ENCODE measurements around the gene PROS1. TPM values are rescaled to one million over a fixed set of nuclear protein-coding genes. Genes with fewer than 3 reads are reported as not detected.
"Not testable (repeated sequence)": the region's sequence is repeated elsewhere in the genome, so short reads cannot be mapped to it uniquely, and the experiment has no call there.

The PROS1 gene
- total RNA-seq, 4 donors from 2014 or later: 29.3 to 91.1 (median 42.1) TPM

DNA sequence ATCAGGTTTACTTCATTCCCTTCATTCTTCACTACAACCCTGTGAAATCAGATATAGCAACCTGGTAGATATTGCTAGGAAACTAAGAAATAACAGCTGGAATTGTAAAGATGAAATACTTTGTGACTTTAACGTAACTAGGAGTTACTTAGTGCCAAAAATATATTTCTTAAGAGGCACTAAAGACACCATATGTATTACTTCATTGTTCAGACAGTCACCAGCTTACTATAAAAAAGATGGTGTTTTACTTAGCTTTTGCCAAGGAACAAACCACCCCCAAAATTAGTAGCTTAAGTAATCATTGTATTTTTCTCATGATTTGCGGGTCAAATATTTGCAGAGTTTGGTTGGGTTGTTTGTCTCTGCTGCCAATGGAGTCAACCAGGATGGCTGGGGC, 62.5 kb downstream of the PROS1 start:
- peaks cover 0 to 7% (median 0%) of the 10 kb centered on the region in 3 donors for H3K9me3 ChIP-seq
- TF ChIP-seq, protein P1, sequence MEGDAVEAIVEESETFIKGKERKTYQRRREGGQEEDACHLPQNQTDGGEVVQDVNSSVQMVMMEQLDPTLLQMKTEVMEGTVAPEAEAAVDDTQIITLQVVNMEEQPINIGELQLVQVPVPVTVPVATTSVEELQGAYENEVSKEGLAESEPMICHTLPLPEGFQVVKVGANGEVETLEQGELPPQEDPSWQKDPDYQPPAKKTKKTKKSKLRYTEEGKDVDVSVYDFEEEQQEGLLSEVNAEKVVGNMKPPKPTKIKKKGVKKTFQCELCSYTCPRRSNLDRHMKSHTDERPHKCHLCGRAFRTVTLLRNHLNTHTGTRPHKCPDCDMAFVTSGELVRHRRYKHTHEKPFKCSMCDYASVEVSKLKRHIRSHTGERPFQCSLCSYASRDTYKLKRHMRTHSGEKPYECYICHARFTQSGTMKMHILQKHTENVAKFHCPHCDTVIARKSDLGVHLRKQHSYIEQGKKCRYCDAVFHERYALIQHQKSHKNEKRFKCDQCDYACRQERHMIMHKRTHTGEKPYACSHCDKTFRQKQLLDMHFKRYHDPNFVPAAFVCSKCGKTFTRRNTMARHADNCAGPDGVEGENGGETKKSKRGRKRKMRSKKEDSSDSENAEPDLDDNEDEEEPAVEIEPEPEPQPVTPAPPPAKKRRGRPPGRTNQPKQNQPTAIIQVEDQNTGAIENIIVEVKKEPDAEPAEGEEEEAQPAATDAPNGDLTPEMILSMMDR (IDR thresholded peaks at IDR 0.05): no peak
- no peak for TF ChIP-seq EP300 (IDR thresholded peaks at IDR 0.05)
- no peak for TF ChIP-seq POLR2A (IDR thresholded peaks at IDR 0.05)
- no peak for TF ChIP-seq POLR2AphosphoS5 (IDR thresholded peaks at IDR 0.05)
- no peak for ATAC-seq
- no peak overlapping the region for H3K4me3 ChIP-seq
- no peaks in the 10 kb centered on the region for H3K27me3 ChIP-seq
- H3K4me1 ChIP-seq: peaks cover 0 to 35% (median 6%) of the 10 kb centered on the region in 3 donors
- 43 to 91% methylated on average over 1 to 2 of the region's 2 CpGs for WGBS, 2 donors (ENCODE audit: low coverage in 1 of 2)
- no peaks in the 10 kb centered on the region for H3K36me3 ChIP-seq
- no peak overlapping the region for H3K27ac ChIP-seq

- Histone ChIP-seq H3K9me3 (peaks cover 0 to 7% (median 0%) of the 10 kb centered on the region in 3 donors), H3K27me3 (no peaks in the 10 kb centered on the region), H3K4me3 (no peak overlapping the region), H3K27ac (peak overlapping the region in 1 of 4 donors; percentile 48), H3K36me3 (peaks cover 0 to 4% of the 10 kb centered on the region in 2 donors), H3K4me1 (peaks cover 0 to 35% (median 6%) of the 10 kb centered on the region in 3 donors)
- TF ChIP-seq POLR2AphosphoS5 (IDR thresholded peaks at IDR 0.05): peak; percentile 91
- no peak for TF ChIP-seq EP300 (IDR thresholded peaks at IDR 0.05)
- TF ChIP-seq, protein P1 (IDR thresholded peaks at IDR 0.05): no peak
- no peak for TF ChIP-seq POLR2A (IDR thresholded peaks at IDR 0.05)
- peak; percentile 51 for ATAC-seq
Measured at GRCh38 chr3:93910097-93910496, 63.6 kb downstream of the PROS1 start.

- TF ChIP-seq, protein P1 (IDR thresholded peaks at IDR 0.05): no peak
- TF ChIP-seq POLR2AphosphoS5 (IDR thresholded peaks at IDR 0.05) (no peak), POLR2A (IDR thresholded peaks at IDR 0.05) (no peak), EP300 (IDR thresholded peaks at IDR 0.05) (no peak)
Measured at GRCh38 chr3:93907132-93907531, 66.6 kb downstream of the PROS1 start.

DNA sequence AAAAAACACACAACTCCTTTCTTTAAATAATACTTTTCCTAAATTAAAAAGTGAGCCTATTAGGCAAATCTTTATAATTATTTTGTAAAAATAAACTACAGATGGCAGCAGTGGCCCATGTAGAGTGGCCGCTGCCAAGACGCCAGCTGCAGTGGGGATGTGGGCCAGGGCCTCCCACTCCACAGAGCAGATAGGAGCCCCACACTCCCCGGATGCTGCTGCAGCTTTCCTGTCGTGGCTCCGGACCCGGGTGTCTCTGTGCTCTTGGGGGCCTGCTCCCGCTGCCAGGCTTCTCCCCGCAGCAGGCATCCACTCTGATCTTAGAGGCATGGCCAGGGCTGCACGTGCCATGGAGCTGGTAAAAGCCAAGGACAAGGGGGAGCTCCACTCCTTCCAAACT, 67.5 kb downstream of the PROS1 start:
- Histone ChIP-seq H3K9me3 (no peaks in the 10 kb centered on the region), H3K27ac (no peak overlapping the region), H3K27me3 (no peaks in the 10 kb centered on the region), H3K36me3 (peaks cover 0 to 14% of the 10 kb centered on the region in 2 donors), H3K4me1 (peaks cover 0 to 35% (median 6%) of the 10 kb centered on the region in 3 donors), H3K4me3 (no peak overlapping the region)
- WGBS, 2 donors (ENCODE audit: low coverage in 1 of 2): 35% methylated on average over 2 of the region's 9 CpGs; no CpG with 5 or more reads in 1 of the 2 donors
- no peak for ATAC-seq
- TF ChIP-seq, protein P1 (IDR thresholded peaks at IDR 0.05): no peak
- TF ChIP-seq EP300 (IDR thresholded peaks at IDR 0.05): no peak
- TF ChIP-seq POLR2AphosphoS5 (IDR thresholded peaks at IDR 0.05): no peak
- no peak for TF ChIP-seq POLR2A (IDR thresholded peaks at IDR 0.05)

More at GRCh38 chr3:93907132-93907531, 66.6 kb downstream of the PROS1 start:
- WGBS, 2 donors (ENCODE audit: low coverage in 1 of 2): 83% methylated on average over 1 of the region's 1 CpG; no CpG with 5 or more reads in 1 of the 2 donors
- peaks cover 0 to 35% (median 6%) of the 10 kb centered on the region in 3 donors for H3K4me1 ChIP-seq
- H3K27ac ChIP-seq: no peak overlapping the region
- no peak overlapping the region for H3K4me3 ChIP-seq
- H3K27me3 ChIP-seq: no peaks in the 10 kb centered on the region
- peaks cover 0 to 2% (median 0%) of the 10 kb centered on the region in 3 donors for H3K9me3 ChIP-seq
- H3K36me3 ChIP-seq: peaks cover 0 to 8% of the 10 kb centered on the region in 2 donors
- no peak for ATAC-seq

DNA sequence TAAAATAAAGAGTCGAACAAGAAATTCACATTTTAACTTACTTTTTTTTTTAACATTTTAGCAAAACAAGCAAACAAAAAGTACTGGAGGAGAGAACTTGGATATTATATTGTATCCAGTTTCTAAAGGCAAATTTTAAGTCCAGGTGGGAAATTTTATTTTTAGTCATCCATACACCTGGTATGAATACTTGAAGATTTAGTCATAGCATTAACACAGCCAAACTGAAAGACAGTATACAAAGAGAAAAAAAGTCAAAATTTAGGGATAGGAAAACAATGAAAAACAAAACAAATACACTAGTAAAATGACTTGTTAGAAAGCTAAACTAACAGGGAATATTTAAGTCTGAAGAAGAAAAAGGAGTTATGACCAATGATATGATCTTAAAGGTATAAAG, 69.1 kb downstream of the PROS1 start:
- no peaks in the 10 kb centered on the region for H3K27me3 ChIP-seq
- H3K27ac ChIP-seq: no peak overlapping the region
- TF ChIP-seq POLR2AphosphoS5 (IDR thresholded peaks at IDR 0.05) (no peak), POLR2A (IDR thresholded peaks at IDR 0.05) (no peak), EP300 (IDR thresholded peaks at IDR 0.05) (no peak)
- TF ChIP-seq, protein P1 (IDR thresholded peaks at IDR 0.05): no peak
- 77 to 92% methylated on average over 1 of the region's 1 CpG for WGBS, 2 donors (ENCODE audit: low coverage in 1 of 2)
- ATAC-seq: no peak
- peaks cover 0 to 20% (median 0%) of the 10 kb centered on the region in 3 donors for H3K4me1 ChIP-seq
- no peaks in the 10 kb centered on the region for H3K9me3 ChIP-seq
- H3K4me3 ChIP-seq: no peak overlapping the region
- H3K36me3 ChIP-seq: peaks cover 0 to 19% of the 10 kb centered on the region in 2 donors

DNA sequence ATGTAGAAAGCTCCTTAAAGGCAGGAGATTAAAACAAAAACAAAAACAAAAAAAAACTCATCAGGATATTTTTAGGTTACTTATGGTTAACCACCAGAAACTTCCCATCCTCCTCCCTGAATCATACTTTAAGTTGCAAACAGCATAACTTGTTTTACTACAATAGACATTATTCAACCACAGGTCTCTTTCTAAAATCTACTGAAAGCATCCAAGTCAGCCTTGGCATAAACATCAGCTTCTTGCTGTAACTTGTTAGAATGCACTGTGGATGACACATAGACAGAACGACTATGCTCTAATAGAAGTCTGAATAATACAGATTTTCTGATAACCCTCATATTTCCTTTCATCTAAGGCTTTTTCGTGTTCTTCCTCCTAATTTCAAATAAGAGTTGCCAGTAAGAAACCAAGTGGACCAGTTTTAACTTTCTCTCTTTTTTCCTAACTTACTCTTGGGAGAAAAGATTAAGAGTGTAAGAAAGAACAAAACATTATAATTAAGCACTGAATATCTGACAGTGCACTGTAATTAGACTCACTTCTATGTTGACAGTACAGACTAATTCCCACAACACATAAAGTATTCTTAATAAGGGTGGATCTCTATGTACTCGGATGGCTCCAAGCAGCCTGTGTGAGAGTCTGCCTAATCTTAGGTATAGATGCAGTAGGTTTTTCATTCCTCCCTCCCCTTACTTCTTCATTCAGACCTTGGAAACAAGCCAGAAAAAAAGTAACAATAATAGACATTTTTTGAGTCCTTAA, 95.3 kb downstream of the PROS1 start:
- H3K27ac ChIP-seq, ATAC-seq, H3K36me3 ChIP-seq, H3K9me3 ChIP-seq, H3K4me3 ChIP-seq, H3K27me3 ChIP-seq, H3K4me1 ChIP-seq: not testable (repeated sequence)
- 46 to 73% methylated on average over 3 of the region's 3 CpGs for WGBS, 2 donors (ENCODE audit: low coverage in 1 of 2)

DNA sequence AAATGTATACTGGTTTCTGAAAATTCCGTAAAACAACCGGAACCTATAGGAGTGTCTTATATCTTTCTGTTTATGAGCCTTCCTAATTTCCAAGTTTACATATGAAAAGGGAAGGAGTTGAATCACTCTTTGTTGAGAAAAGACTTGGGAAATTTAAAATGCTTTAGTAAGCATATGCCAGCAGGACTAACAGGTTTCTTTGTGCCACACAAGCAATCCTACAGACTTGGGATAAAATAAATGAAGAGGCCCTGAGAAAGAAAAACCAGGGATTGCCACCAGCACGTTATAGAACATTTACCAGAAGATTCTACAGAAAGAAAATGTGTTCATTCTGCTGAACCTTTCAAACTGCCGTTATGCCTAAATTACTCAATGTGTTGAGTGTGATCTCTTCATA, 96.3 kb downstream of the PROS1 start:
- H3K9me3 ChIP-seq, H3K36me3 ChIP-seq, H3K4me3 ChIP-seq, ATAC-seq, H3K27me3 ChIP-seq, H3K4me1 ChIP-seq, H3K27ac ChIP-seq: not testable (repeated sequence)
- 86 to 100% methylated on average over 2 to 4 of the region's 4 CpGs for WGBS, 2 donors (ENCODE audit: low coverage in 1 of 2)

Data from gastroesophageal sphincter (tissue), 4 donors.